KOPT-K1 (cell line): Measurements from ENCODE around the gene GBP5.
"Not testable (repeated sequence)": the region's sequence is repeated elsewhere in the genome, so short reads cannot be mapped to it uniquely, and the experiment has no call there.

ENCODE experiments used
- H3K27ac ChIP-seq: fragments of 200-600 bp; sonication (generic); 2 replicates; pipeline ENCODE4 v1.5.1; 2016; ENCODE audit warnings: antibody characterized with exemption, mild to moderate bottlenecking, low read depth, low read length; ENCODE audit not compliant: poor library complexity, severe bottlenecking
- H3K36me3 ChIP-seq: fragments of 200-600 bp; sonication (generic); 2 replicates; pipeline ENCODE4 v1.5.1; 2017; ENCODE audit warnings: antibody characterized with exemption, mild to moderate bottlenecking, low read length, moderate library complexity; ENCODE audit not compliant: insufficient read depth
- H3K9me3 ChIP-seq: fragments of 200-600 bp; sonication (generic); 2 replicates; pipeline ENCODE4 v1.5.1; 2017; ENCODE audit warnings: antibody characterized with exemption, low read length, mild to moderate bottlenecking; ENCODE audit not compliant: insufficient read depth, poor library complexity, severe bottlenecking

The GBP5 gene, protein sequence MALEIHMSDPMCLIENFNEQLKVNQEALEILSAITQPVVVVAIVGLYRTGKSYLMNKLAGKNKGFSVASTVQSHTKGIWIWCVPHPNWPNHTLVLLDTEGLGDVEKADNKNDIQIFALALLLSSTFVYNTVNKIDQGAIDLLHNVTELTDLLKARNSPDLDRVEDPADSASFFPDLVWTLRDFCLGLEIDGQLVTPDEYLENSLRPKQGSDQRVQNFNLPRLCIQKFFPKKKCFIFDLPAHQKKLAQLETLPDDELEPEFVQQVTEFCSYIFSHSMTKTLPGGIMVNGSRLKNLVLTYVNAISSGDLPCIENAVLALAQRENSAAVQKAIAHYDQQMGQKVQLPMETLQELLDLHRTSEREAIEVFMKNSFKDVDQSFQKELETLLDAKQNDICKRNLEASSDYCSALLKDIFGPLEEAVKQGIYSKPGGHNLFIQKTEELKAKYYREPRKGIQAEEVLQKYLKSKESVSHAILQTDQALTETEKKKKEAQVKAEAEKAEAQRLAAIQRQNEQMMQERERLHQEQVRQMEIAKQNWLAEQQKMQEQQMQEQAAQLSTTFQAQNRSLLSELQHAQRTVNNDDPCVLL

DNA sequence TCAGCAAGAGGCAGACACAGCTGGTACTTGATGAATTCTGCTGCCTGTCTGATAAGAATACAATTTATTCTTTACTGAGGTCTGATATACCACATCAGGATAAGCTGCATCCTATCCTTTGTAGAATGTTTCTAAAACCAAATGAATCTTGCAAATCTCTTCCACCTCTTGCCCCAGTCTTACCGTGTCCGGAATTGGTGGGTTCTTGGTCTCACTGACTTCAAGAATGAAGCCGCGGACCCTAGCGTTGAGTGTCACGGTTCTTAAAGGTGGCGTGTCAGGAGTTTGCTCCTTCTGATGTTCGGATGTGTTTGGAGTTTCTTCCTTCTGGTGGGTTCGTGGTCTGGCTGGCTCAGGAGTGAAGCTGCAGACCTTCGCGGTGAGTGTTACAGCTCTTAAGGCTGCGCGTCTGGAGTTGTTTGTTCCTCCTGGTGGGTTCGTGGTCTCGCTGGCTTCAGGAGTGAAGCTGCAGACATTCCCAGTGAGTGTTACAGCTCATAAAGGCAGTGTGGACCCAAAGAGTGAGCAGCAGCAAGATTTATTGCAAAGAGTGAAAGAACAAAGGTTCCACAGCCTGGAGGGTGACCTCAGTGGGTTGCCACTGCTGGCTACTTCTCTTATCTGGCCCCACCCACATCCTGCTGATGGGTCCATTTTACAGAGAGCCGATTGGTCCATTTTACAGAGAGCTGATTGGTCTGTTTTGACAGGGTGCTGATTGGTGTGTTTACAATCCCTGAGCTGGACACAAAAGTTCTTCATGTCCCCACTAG is at the start of gene GBP5:
TSS of gene GBP5 (minus strand) at position 592 of the 773 bp plus-strand sequence. CDS start 3,305 bp downstream, outside the sequence.
- H3K9me3 ChIP-seq, H3K36me3 ChIP-seq: not testable (repeated sequence)
- peak within 1 kb of the TSS; percentile 40 for H3K27ac ChIP-seq

DNA sequence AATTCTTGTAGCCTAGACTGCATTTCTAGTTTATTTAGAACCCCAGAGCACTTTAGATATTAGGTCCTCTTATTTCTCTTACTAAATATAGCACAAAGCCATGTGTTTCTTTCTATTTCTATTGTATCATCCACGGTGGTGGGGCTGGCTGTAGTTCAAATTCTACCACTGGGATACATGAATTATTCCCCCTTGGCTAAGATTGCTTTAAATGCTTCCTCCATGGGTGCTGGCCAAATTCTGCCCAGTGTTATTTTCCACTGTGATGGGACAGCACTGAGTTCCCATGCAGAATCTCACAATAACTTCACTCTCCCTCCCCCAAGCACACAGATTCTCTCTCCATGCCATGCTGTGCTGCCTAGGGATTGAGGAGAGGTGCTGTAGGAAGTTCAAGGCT is 49.7 kb upstream of the GBP5 start:
- peaks cover 11% of the 10 kb centered on the region for H3K9me3 ChIP-seq
- no peaks in the 10 kb centered on the region for H3K36me3 ChIP-seq
- no peak overlapping the region for H3K27ac ChIP-seq

DNA sequence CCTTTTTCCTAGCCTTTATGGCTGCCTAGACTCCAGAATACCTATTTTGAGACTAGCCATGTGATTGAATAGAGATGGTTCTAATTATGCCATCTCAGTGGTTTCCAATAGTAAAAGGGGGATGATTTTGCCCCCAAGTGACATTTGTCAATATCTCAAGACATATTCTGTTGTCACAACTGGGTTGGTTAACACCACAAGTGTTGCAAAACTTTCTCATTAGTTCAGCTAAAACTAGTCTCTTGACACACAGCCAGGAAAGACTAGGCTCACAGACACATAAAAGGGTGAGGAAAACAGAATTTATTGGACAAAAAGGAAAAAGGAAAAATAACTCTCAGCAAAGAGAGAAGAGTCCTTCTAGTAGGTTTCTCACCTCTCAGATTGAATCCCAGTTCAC is 39.9 kb upstream of the GBP5 start:
- H3K36me3 ChIP-seq = no peaks in the 10 kb centered on the region
- no peak overlapping the region for H3K27ac ChIP-seq

DNA sequence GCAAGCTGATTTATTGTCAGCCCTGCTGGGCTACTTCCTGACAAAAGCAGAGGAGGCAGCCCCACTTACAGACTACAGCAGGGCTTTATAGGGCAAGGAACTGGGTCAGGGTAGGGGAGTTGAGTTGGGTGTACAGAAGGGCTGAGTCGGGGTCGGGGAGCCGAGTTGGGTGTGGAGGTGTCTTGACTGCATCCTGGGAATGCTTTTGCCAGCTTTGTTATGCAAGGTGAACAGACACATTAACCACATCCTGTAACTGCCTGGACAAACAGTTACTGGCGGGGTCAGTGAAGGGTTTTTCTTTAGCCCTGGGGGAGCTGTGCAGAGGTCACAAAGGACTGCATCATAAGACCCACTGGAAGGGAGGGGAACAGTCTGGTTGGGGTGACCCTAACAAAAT is 39.1 kb upstream of the GBP5 start:
- Histone ChIP-seq H3K36me3 (no peaks in the 10 kb centered on the region), H3K9me3 (peaks cover 24% of the 10 kb centered on the region), H3K27ac (no peak overlapping the region)

More for the DNA sequence above, 39.9 kb upstream of the GBP5 start:
- peaks cover 27% of the 10 kb centered on the region for H3K9me3 ChIP-seq

DNA sequence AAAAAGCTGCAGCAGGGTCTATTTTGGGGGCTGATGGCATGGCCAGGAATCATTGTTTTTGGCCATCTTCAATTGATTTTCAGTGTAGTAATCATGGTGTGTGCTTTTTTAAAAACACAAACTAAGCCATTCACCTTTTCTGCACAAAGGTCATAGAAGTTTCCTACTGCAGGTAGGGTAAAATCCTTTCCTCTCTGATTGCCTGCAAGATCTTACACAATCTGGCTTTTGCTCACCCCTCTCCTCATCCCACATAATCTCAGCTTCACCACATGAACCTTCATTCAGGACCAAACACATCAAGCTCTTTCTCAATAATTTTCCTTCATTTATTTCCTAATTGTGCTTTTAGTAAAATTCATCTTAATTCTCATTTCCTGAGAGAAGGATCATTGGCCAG is 38.3 kb upstream of the GBP5 start:
- Histone ChIP-seq H3K9me3 (peaks cover 17% of the 10 kb centered on the region), H3K27ac (peak overlapping the region; percentile 6), H3K36me3 (no peaks in the 10 kb centered on the region)

- Histone ChIP-seq H3K9me3 (peaks cover 12% of the 10 kb centered on the region), H3K27ac (peak overlapping the region; percentile 25), H3K36me3 (no peaks in the 10 kb centered on the region)
These were observed 37.8 kb upstream of the GBP5 start for GRCh38 chr1:89310505-89310904.

GRCh38 chr1:89309828-89310227 is 37.2 kb upstream of the GBP5 start:
- Histone ChIP-seq H3K9me3 (peaks cover 12% of the 10 kb centered on the region), H3K36me3 (no peaks in the 10 kb centered on the region), H3K27ac (peak overlapping the region; percentile 25)

DNA sequence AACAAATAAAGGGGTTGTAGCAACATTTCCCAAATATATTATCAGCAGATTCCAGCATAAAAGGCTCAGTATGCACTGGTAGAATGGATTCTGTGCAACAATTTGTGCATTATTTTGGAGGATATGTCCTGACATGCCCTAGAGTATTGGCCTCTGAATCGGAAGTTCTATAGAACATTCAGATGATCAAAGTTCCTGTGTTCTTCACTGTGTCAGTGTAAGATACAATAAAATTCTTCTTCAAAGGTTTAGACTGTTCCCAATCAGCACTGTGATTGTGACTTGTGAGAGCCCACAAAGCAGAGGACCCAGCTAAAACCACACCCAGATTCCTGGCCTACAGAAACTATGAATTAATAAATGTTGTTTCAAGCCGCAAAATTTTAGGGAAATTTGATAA is 33.6 kb upstream of the GBP5 start:
- H3K27ac ChIP-seq = no peak overlapping the region
- no peaks in the 10 kb centered on the region for H3K36me3 ChIP-seq
- H3K9me3 ChIP-seq = peaks cover 12% of the 10 kb centered on the region

DNA sequence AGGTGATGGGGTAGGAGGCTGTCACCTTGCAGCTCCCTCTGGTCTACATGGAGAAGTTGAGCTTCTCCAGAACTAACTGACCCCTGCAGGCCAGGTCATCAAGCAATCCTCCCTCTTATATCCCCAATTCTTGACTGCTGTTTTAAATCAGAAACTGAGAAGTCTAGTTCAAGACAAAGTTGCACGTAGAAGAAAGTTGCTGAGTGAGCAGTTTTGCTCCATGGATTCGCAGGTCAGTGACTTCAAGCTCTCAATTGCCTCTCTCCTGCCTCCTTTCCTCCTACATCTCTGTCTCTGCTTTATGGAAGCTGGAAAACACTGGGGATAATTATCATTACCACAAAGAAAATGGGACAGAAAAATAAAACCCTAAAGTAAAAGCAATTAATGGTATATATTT is 32.8 kb upstream of the GBP5 start:
- Histone ChIP-seq H3K27ac (no peak overlapping the region), H3K9me3 (peaks cover 12% of the 10 kb centered on the region), H3K36me3 (no peaks in the 10 kb centered on the region)

- H3K27ac ChIP-seq = no peak overlapping the region
- H3K36me3 ChIP-seq = no peaks in the 10 kb centered on the region
- peaks cover 12% of the 10 kb centered on the region for H3K9me3 ChIP-seq
These were observed 32.0 kb upstream of the GBP5 start for GRCh38 chr1:89304572-89305230.

- no peak overlapping the region for H3K27ac ChIP-seq
- no peaks in the 10 kb centered on the region for H3K36me3 ChIP-seq
- H3K9me3 ChIP-seq = no peaks in the 10 kb centered on the region
These were observed 30.2 kb upstream of the GBP5 start for GRCh38 chr1:89302697-89303332.

- H3K9me3 ChIP-seq, H3K27ac ChIP-seq, H3K36me3 ChIP-seq: not testable (repeated sequence)
These were observed 27.2 kb upstream of the GBP5 start for GRCh38 chr1:89299739-89300463.

DNA sequence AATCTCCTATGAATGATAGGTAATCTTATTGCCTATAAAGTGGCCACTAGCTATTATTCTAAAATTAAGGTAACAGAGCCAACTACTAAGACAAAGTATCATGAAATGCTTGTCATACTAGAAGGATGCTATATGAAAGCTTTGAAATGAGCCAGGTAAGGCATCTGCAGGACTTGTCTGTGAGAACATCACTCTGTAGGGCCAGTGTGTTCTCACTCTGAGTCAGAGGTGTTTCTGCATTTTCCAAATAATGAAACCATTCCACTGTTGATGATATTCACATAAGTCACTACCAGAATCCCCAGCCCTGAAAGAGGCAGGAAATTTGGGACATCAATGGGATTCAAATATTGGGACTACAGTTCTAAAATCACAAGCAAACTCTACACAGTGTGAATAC is 25.8 kb upstream of the GBP5 start:
- H3K27ac ChIP-seq = no peak overlapping the region
- peaks cover 8% of the 10 kb centered on the region for H3K9me3 ChIP-seq
- H3K36me3 ChIP-seq = no peaks in the 10 kb centered on the region

- Histone ChIP-seq H3K36me3 (no peaks in the 10 kb centered on the region), H3K9me3 (peaks cover 21% of the 10 kb centered on the region), H3K27ac (no peak overlapping the region)
These were observed 22.5 kb upstream of the GBP5 start for GRCh38 chr1:89295187-89295586.
